ENCODE data around the gene RALGAPA2.
"Not testable (repeated sequence)": the region's sequence is repeated elsewhere in the genome, so short reads cannot be mapped to it uniquely, and the experiment has no call there.

The RALGAPA2 gene

GRCh38 chr20:20362774-20363433 is 349.5 kb downstream of the RALGAPA2 start:
- FAIRE-seq, result no peak

DNA sequence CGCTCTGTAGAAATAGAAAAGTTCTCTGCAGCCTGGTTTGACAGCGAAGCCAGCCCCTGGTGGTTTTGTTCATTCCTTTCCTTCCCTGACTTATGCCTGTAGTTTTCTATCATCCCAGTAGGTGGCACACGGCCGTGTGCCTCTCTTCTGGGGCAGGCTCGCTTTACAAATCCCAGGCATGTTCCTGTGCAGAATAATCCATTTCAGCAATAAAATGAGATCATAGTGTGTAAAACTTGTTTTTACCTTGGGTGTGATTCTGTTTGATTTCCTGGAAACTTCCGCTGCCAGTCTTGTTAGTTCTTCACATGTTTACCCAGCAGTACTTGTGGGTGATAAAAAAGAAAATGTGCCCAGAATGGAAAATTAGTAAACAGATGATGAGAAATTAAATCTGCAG is 352.0 kb downstream of the RALGAPA2 start:
- FAIRE-seq, result peak; percentile 86

DNA sequence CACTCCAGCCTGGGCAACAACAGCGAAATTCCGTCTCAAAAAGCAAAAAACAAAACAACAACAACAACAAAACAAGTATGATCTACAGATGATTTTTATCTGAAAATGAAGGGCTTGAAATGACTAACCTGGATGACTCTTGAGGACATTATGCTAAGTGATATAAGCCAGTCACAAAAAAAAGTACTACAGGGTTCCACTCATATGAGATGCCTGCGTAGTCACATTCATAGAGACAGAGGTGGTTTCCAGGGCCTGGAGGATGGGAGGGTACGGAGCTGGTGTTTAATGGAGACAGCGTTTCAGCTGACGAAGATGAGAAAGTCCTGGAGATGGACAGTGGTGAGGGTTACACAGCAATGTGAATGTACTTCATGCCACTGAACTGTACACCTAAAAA is 352.8 kb downstream of the RALGAPA2 start:
- no peak for FAIRE-seq

DNA sequence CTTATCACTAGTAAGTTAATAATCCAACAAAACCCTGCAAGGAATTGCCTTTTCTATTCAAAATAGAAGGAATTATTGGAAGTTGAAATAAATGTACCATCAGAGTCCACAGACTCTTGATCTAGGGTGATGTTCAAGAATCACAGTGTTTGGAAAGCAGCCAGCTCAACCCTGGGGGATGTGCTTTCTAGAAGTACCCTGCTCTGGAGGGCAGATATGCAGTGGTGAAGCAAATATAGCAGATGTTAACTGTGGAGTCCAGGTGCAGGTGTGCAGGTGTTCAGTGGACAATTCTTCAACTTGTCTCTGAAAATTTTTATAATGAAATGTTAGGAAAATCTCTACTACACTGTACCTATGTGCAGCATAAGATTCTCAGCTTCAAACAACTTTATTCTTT is 353.6 kb downstream of the RALGAPA2 start:
- no peak for FAIRE-seq

DNA sequence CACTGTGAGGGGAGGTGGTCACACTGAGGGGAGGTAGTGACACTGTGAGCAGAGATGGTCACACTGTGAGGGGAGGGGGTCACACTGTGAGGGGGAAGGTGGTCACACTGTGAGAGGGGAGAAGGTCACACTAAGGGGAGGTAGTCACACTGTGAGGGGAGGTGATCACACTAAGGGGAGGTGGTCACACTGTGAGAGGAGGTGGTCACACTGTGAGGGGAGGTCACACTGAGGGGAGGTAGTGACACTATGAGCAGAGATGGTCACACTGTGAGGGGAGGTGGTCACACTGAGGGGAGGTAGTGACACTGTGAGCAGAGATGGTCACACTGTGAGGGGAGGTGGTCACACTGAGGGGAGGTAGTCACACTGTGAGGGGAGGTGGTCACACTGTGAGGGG is 356.9 kb downstream of the RALGAPA2 start:
- not testable (repeated sequence) for FAIRE-seq

- FAIRE-seq, result no peak
Observed at GRCh38 chr20:20353576-20353975, 358.9 kb downstream of the RALGAPA2 start.

- no peak for FAIRE-seq
Observed at GRCh38 chr20:20344476-20344875, 368.0 kb downstream of the RALGAPA2 start.

GRCh38 chr20:20343932-20344331 is 368.5 kb downstream of the RALGAPA2 start:
- no peak for FAIRE-seq

Data from G401.6 (cell line).